CD4-positive, alpha-beta T cell treated with Interleukin-17A for 4 hours (primary cell): ENCODE data around the gene SFMBT2.

Experiments
- DNase-seq: peaks from one replicate; pipeline ENCODE4 v3.0.0-alpha.2; 2020; ENCODE audit warnings: mixed read lengths

The SFMBT2 gene

DNA sequence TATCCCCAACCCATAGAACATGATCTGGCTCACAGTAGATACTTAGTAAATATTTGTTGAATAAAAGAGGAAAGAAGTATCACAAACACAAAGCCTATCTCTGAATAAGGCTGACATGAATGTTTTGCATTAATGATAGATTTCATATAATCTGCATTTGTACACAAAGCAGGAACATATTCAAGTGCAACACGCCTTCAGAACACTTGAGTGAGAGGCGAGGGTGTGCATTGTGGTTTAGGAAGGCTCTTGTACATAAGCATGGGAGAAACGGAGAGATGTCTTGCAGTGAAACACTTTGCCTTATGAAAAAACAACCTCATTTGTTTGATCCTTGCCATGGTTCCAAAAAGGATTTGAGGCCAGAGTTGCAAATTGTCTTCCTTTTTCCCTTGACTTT is 14.1 kb upstream of the SFMBT2 start:
- DNase-seq = no peak

DNA sequence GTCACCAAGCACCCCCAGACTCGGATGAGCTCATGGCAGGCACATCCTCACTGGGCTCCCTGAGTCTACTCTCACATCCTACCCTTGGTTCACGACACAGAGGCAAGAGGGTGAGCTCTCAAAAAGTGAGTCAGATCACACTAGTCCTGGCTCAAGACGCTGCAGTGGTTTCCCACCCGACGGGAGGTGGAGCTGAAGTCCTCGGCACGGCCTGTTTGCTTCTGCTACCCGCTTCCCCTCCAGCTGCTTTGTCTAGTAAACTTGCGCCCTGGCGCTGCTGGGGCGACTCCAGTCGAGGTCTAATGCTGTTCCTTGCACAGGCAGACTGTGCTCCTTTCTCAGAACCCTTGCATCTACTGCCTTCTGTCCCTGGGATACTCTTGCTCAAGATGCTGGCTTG is 13.5 kb upstream of the SFMBT2 start:
- peak; percentile 51 for DNase-seq

DNA sequence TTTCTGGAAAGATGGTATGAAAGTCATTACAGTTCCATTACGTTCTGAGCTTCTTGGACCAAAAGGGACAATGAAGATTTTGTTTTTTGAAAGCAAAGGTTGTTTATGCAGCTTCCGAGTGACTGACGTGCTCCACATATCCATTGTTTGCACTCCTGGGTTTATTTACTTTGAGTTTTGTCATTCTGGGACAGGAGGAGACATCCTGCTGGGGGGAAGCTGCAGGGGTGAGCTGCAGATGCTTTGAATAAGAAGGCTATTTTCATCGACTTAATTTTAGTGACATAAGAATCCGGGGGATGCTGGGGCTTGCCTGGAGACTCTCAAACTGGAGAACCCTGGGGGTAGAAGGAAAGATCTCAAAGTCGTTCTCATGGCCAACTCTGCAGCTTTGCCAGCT is 12.7 kb upstream of the SFMBT2 start:
- no peak for DNase-seq

DNA sequence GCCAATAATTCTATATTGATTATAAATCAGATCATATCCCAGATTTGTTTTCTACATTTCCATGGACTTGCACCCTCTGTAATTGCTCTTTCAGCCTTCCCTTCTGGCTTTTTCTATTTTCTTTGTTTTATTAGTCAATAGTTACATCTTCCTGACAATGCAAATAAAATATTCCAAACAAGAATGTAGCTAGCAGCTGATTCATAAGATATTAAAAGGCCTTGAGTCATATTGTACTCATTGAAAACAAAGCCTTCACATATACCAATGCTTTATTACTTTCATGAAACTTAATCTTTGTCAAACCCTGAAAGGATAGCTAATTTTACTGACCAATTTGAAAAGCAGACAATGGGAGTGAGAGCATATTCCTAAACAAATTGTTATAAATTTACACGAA is 10.7 kb upstream of the SFMBT2 start:
- no peak for DNase-seq

DNA sequence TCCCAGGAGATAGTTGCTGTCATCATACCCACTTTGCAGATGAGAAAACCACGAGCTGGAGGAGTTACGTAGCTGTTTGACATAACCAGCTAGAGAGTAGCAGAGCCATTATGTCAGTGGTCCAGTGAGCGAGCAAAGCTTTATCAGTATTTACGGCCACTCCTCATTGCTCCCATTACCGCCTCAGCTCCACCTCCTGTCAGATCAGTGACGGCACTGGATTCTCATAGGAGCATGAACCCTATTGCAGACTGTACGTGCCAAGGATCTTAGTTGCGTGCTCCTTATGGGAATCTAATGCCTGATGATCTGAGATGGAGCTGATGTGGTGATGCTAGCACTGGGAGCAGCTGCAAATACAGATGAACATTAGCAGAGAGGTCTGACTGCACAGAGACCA is 9.2 kb upstream of the SFMBT2 start:
- DNase-seq = no peak

DNA sequence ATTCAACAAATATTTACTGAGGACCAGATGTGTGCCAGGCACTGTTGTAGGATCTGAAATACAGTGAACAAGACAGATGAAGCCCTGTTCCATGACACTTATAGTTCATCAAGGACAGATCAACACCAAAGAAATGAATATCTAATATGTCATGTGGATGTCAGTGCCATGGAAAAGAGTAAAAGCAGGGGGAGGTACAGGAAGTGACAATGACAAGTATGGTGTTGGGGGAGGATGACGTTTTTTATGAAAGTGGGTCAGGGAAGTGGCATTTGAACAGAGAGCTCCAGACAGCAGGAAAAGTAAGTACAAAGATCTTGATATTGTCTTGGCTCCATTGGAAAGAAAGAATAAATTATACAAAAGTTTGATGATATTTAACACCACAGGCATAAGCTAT is 7.0 kb upstream of the SFMBT2 start:
- no peak for DNase-seq

GRCh38 chr10:7417103-7417623 is 6.3 kb upstream of the SFMBT2 start:
- no peak for DNase-seq

- DNase-seq = no peak
Observed at GRCh38 chr10:7414766-7415165, 3.9 kb upstream of the SFMBT2 start.

GRCh38 chr10:7412928-7413282 is 2.1 kb upstream of the SFMBT2 start:
- DNase-seq = no peak

DNA sequence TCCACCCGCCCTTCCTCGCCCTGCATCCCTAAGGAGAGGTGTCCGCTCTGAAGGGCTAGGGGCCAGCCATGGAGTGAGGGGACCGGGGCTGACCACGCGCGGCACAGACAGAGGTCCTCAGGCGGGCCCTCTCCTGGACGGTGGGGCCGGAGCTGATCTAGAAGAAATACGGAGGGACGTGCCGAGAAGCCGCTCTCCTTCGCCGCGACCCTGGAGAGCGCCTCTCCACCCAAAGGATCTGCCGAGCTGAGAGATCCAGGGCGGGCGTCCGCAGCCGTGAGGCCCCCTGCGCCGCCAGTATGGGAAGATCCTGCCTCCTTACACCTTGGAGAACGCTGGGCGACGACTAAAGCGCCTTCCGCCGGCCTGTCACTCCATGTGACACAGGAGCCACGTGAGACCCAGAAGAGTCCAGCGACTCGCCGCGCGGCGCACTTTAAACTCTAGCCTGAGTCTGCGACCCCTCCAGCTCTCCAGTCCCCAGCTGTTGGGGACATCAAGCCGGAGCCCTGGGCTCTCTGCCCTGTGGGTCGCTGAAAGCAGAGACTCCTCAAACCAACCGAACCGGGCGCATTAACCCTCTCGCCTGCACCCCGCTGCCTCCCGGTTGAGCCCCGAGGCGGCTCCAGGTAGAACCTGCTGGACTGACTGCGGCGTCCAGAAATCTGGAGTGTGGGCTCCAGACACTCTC is 1.5 kb upstream of the SFMBT2 start:
- peak; percentile 40 for DNase-seq

DNA sequence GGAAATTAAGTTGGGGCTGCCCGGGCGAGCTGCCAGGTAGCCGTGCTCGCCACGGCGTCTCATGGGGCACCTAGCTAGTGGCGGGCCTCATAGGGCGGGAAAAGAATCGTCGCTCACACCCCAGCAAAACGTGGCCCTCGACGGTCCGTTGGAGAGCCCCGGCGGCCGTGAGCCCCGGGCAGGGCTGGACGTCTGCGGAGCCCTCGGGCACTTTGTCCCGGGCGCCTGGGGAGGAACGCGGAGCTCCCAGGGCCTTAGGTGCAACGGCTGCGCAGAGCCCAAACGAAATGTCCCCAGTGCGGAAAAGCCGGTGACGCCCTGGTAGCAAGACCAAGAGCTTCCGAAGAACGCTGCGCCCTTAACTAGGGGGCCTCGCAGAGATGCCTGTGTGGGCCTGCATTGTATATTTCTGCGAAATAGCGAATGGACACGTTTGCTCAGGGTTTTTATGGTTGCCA is 866 bp upstream of the SFMBT2 start:
- peak; percentile 58 for DNase-seq

DNA sequence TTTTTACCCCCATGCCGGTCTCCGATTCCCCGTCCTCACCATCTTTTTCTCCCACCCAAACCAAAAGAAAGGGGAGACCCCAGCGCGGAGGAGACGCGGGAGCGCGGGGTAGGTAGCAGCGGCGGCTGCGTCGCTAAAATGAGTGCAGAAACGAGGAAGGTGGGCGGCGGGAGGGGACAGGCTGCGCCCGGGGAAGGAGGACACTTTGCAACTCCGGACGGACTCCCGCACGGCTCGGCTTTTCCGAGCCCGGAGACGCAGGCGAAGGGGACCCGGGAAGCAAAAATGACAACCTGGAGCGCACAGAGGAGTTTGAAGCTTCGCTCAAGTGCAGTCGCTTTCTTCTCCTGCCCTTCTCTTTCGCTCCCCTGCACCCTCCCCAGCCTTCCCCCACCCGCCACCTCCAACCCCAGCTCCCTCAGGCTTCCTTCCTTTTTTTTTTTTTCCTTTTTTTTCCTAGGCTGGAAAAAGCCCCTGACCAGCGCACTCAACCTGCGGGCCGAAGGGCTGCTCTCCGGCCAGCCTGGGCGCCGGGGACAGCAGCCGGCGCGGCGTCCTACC is 453 bp downstream of the SFMBT2 start:
- DNase-seq = peak; percentile 44

DNA sequence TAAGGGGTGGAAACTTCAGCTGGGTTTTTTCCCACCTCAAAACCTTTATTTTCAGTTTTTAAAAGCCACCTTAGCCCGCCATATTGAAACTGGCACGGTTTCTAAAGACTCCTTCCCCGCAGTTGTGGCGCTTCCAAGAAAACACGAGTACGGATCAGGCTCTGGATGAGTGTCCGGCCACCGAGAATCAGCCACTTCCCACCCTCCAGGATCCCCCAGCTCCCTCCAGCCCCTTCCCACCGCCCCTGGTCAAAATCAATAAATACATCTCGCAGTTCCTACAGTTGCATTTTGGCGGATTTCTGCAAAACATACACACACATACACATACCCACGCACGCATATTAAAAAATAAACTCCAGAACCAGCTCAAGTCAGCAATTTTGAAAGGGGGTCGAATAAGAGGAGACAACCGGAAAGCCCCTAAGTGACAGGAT is 1.1 kb downstream of the SFMBT2 start:
- peak; percentile 7 for DNase-seq

- DNase-seq = peak; percentile 56
Observed at GRCh38 chr10:7409045-7409731, 1.6 kb downstream of the SFMBT2 start.

GRCh38 chr10:7408291-7409044 is 2.4 kb downstream of the SFMBT2 start:
- DNase-seq = peak; percentile 68

DNA sequence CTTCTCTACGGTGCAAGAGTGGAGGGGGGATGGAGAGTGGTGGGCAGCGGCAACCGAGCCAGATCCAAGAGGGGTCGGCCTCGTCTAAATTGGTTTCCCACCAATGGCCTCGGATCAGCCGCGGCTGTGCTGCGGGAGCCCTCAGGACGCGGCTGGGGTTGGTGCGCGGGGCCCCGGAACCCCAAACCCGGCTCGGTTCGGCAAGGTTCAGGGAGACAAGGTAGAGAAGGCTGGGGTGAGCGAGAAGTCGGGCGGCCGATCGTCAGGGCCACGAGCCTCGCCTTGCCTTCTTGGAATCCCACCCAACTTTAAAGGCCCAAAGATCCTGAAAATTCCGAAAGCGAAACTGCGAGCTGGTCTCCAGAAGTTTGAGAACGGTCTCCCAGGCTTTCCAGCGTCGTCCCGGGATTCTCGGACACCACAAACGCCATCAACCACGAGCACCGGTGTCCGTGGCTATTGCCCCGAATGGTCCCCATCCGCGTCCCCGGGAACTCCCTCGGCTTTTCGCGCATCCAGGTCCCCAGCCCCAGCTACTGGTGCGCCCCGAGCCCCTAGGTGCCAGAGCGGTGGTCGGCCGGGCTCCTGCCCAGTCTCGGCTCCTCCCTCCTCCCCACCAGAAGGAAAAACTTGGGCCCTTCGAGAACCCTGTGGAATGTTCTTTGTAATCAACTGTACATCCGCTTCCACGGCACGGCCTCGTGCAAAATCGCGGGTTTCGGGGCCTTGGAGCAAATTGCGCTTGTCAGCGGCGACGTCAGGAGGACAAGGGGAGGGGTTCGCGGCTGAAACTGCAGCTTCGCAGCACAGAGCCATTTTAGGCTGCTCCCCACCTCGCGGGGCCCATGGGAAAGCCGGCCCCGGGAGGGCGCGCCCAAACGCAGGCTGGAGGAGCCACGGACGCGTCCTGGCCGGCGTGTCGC is 3.2 kb downstream of the SFMBT2 start:
- peak; percentile 65 for DNase-seq

- no peak for DNase-seq
Observed at GRCh38 chr10:7406712-7407333, 4.0 kb downstream of the SFMBT2 start.

DNA sequence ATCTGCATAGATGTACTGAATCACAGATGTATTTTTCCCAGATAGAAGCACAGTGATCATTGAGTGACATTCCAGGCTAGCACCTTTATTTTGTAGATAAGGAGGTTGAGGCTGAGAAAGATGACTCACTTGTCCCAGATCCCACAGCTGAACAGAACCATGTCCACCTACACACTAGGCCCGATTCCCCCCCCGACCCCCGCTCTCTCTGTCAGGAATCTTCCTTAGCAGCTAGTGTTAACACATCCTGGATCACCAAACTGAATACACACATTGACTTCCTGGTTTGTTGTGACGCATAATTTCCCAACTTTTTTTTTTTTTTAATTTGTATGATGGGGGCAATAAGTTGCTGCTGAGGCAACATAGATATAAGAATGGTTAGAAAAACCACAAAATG is 5.2 kb downstream of the SFMBT2 start:
- DNase-seq = no peak

GRCh38 chr10:7403620-7404019 is 7.2 kb downstream of the SFMBT2 start:
- no peak for DNase-seq

DNA sequence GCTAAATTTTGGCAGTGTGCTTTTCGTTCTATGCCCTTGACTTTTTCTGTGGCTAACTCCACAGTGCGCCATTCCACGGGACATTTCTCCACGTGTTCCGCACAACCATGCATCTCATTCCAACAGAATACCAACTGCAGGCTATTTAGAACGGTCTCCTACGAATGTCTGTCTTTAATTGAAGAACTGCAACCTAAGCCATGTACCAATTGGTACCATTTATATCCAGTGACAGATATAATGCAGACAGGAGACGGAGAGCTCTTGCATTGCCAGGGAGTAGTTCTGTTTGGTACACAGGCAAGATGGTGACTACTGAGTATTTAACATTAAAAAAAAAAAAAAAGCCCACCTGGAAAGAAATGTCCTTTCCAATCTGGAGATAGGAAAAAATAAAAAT is 9.1 kb downstream of the SFMBT2 start:
- DNase-seq = no peak

GRCh38 chr10:7401156-7401555 is 9.7 kb downstream of the SFMBT2 start:
- DNase-seq = no peak
